GM13976 (cell line): ENCODE measurements around the gene KLHDC9.

ENCODE experiments used
- DNase-seq: peaks from one replicate; pipeline ENCODE4 v3.0.0; 2012; ENCODE audit warnings: low spot score
- CTCF ChIP-seq: IDR thresholded peaks from 2 replicates; pipeline ENCODE4 v1.5.1; 2012; ENCODE audit warnings: borderline replicate concordance, mild to moderate bottlenecking; ENCODE audit not compliant: insufficient read depth; ENCODE audit errors: extremely low read depth, missing control alignments, control extremely low read depth
- in situ Hi-C: fragments of 300-500 bp; cut with MboI; formaldehyde crosslinking; loops from one replicate; pipeline ENCODE4 v1.12.0; 2022; ENCODE audit warnings: low sequenced_read_pairs, mixed read lengths, inconsistent platforms; ENCODE audit not compliant: unreplicated experiment

KLHDC9 gene

GRCh38 chr1:161076410-161076809, 21.8 kb upstream of the KLHDC9 start:
- in situ Hi-C loops = no loop called here
- no peak for DNase-seq
- no peak for TF ChIP-seq CTCF

- in situ Hi-C loops = no loop called here
- no peak for TF ChIP-seq CTCF
- no peak for DNase-seq
Observed at GRCh38 chr1:161077426-161077825, 20.7 kb upstream of the KLHDC9 start.

- DNase-seq = no peak
- no peak for TF ChIP-seq CTCF
- in situ Hi-C loops = no loop called here
Observed at GRCh38 chr1:161079436-161080110, 18.6 kb upstream of the KLHDC9 start.

GRCh38 chr1:161080441-161081405, 17.4 kb upstream of the KLHDC9 start:
- no peak for TF ChIP-seq CTCF
- in situ Hi-C loops = no loop called here
- DNase-seq = no peak

GRCh38 chr1:161081519-161081918, 16.6 kb upstream of the KLHDC9 start:
- in situ Hi-C loops = no loop called here
- no peak for DNase-seq

More at GRCh38 chr1:161081519-161081918, 16.6 kb upstream of the KLHDC9 start:
- TF ChIP-seq CTCF = no peak
